ENCODE results near the gene WBP2NL. TPM values are rescaled to one million over a fixed set of nuclear protein-coding genes. Genes with fewer than 3 reads are reported as not detected.

Gene WBP2NL, protein sequence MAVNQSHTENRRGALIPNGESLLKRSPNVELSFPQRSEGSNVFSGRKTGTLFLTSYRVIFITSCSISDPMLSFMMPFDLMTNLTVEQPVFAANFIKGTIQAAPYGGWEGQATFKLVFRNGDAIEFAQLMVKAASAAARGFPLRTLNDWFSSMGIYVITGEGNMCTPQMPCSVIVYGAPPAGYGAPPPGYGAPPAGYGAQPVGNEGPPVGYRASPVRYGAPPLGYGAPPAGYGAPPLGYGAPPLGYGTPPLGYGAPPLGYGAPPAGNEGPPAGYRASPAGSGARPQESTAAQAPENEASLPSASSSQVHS
- total RNA-seq (2022; extraction: Qiagen RNA extraction; ENCODE audit: low read depth): 0.14 to 0.17 TPM (median 0.15 TPM) in 3 of 5 replicates, not detected in the others

DNA sequence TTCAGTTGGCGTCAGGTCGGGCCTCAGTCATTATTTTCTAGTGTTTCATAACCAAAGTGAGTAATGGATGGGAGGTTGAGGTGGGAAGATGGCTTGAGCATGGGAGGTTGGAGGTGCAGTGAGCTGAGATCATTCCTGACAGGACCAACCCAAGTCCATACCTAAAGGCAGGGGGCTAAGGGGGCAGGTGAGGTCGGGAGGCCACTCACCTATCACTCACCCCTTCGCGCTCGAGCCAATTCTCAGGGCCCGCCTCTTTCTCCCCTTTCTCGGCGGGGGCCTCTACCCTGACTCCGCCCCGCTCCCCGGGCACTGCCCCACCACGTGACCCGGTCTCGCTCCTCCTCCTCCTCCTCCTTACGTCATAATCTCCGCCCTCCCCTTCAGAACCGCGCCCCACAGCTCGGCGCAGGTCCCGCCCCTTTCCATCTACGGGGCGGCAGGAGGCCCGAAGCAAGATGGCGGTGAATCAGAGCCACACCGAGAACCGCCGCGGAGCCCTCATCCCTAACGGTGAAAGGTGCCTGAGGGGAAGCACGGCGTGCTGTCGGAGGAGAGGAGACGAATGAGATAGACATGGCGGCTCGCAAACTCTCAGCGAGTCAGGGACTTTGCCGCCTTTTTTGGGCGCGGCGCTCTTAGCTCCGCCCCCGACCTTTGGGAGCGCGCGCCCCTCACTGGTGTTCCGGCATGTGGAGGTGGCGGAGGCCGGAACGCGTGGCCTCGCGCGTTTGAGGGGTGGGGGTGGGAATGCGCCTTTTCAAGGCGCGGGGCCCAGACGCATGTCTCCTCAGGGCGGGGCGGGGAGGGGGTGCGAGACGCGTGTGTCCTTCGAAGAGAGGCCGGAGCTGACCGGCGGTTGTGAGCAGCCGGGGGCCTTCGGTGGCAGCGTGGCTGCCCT, at the start of gene WBP2NL:
WBP2NL (plus strand) TSS at position 428 of the 901 bp plus-strand sequence; CDS start at position 459, 31 bp downstream.

DNA sequence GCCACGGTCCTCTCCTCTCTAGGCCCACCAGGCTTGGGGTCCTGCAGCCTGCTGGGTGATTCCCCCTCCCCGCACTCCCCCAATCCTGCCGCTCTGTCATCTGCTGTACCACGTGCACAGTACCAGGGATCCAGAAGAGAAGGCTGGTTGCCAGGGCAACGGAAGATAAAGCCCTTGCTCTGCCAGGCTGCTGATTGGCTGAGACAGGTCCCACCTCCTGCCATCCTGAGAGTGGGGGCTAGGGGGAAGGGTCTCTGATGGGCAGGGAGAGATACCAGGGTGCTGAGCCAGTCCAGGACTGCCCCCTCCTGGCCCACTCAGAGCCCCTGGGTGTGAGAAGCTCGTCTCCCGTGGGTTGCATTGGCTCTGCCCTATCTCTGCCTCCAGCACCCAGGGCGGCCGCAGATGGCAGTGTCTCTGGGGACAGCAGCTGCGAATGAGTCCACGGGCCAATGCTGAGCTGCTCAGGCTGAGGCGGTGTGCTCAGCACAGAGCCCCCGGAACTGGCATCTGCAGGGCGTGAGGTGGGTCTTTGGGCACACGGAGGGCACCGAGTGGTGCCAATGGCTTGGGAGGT, 46.6 kb upstream of the WBP2NL start, which contains the start of gene SMIM45:
SMIM45 (plus strand) TSS at position 253 of the 577 bp plus-strand sequence.

DNA sequence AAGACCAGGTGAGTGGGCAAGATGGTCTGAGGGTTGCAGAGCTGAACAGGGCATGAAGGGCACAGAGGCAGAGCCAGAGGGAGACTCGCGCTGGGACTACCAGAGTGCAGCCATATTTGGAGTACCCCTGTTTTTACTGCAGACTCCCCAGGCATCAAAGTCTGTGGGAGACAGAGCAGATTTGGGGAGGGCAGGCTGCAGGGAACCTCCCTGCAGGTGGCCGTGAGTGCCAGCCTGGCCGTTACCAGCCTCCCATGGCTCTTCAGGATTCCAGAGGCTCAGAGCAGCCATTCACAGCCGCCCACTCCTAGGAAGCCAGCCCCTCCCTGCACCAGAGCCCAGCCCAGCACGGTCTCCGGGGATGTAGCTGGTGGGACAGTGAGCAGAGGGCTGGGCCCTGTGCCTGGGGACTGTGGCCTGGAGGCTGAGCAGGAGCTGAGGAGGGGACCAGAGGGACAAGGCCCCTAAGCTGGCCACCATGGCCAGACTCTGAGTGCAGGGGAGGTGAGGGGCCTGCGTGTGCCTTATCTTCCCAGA, 29.4 kb upstream of the WBP2NL start, which contains the start of gene SEPTIN3:
SEPTIN3 (plus strand) TSS at position 334 of the 537 bp plus-strand sequence. CDS start 2,050 bp downstream, outside the sequence.

DNA sequence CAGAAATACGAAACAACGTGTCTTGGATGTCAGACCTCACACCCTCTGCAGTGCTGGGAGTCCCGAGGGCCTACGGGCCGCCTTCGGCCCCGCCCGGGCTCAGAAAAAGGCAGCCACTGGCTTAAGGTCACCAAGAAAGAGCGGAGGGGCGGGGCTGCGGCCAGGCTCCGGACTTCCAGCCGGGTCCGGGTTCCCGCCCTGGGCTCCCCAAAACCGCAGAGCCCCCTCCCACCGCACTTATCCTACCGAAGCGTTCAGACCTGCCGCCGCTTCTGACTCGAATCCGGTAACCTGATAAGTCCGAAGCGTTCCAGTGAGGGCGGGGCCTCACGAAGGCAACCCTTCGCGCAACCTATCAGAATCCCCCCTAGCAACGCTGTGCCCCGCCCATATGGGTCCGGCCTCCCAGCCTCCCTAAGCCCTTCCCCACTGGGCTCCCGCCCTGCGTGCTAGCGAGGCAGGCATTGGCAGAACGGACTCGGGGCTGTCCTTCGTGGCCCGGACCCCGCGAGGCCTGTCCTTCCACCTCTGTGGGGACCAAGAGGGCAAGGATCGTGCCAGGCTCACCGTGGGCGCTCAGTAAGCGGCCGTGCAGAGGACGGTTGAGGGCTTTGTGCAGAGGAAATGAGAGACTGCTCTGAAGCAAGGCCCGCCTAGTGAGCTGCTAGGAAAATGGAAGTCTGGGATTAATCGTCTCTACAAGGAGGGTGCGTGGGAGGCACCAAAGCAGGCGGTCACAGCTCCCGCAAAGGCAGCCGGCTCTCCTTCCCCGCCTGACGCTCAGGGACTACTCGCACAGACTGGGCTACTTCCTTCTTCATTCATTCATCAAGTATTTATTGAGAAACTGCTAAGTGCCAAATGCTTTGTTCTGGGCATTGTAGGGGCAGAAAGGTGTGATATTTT, 72.2 kb downstream of the WBP2NL start, which contains the start of gene NAGA:
NAGA (minus strand) TSS at position 296 of the 906 bp plus-strand sequence. CDS start 515 bp downstream, outside the sequence.

DNA sequence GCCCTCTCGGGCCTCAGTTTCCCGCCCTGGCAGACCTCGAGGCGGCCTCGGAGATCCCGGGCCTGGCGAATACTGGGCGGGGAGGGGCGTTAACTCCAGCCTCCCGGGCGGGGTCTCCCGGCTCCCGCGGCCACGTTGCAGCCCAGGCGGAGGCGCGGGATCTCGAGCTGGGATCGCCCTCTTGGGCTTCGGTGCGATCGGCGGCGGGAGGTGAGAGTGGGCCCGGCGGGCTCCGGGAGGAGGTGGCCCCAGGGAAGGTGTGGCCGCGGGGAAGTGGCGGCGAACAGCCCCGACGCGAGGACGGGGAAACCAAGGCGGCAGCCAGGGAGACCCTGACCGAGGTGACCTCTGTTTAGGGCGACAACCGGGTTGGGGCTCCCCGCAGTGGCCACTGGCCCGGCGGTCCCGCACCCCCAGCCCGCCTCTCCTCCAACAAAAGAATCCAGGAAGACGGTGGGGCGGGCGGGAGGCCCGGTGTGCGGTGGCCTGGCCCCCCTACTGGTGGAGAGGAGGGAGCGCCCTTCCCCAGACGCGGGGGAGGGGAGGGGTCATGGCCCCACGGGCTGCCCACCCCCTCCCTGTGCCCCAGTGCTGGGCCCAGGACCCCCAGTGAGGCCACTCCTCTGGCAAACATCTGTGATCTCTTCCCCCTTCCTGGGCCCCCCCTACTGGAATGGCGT, 75.7 kb downstream of the WBP2NL start, which contains the start of gene PHETA2:
PHETA2 (plus strand) TSS at position 117 of the 680 bp plus-strand sequence. CDS start 3,046 bp downstream, outside the sequence.

Other genes with a start within 250 kb of the WBP2NL start
- gene CCDC134, start 198.1 kb upstream of the WBP2NL start, total RNA-seq (2022; extraction: Qiagen RNA extraction; ENCODE audit: low read depth): 3.5 to 5.2 TPM (median 4.4 TPM) in 5 replicates
- gene SREBF2, start 165.7 kb upstream of the WBP2NL start, total RNA-seq (2022; extraction: Qiagen RNA extraction; ENCODE audit: low read depth): 26.0 to 32.1 TPM (median 31.0 TPM) in 5 replicates
- 0.14 to 0.38 TPM (median 0.21 TPM) in 4 of 5 replicates, not detected in the other for gene SHISA8, start 83.7 kb upstream of the WBP2NL start, total RNA-seq (2022; extraction: Qiagen RNA extraction; ENCODE audit: low read depth)
- 0.14 to 0.31 TPM (median 0.19 TPM) in 5 replicates for gene TNFRSF13C, start 72.0 kb upstream of the WBP2NL start, total RNA-seq (2022; extraction: Qiagen RNA extraction; ENCODE audit: low read depth)
- 31.5 to 39.1 TPM (median 36.7 TPM) in 5 replicates for gene CENPM, start 51.6 kb upstream of the WBP2NL start, total RNA-seq (2022; extraction: Qiagen RNA extraction; ENCODE audit: low read depth)
- gene SEPTIN3, start 29.3 kb upstream of the WBP2NL start, total RNA-seq (2022; extraction: Qiagen RNA extraction; ENCODE audit: low read depth): 1.2 to 1.7 TPM (median 1.3 TPM) in 5 replicates
- gene NAGA, start 72.0 kb downstream of the WBP2NL start, total RNA-seq (2022; extraction: Qiagen RNA extraction; ENCODE audit: low read depth): 7.0 to 7.9 TPM (median 7.6 TPM) in 5 replicates
- gene PHETA2, start 75.5 kb downstream of the WBP2NL start, total RNA-seq (2022; extraction: Qiagen RNA extraction; ENCODE audit: low read depth): not detected in 5 replicates
- 28.3 to 43.2 TPM (median 40.9 TPM) in 5 replicates for gene SMDT1, start 80.9 kb downstream of the WBP2NL start, total RNA-seq (2022; extraction: Qiagen RNA extraction; ENCODE audit: low read depth)
- gene NDUFA6, start 92.0 kb downstream of the WBP2NL start, total RNA-seq (2022; extraction: Qiagen RNA extraction; ENCODE audit: low read depth): 63.8 to 70.3 TPM (median 66.2 TPM) in 5 replicates
- 0.13 to 0.66 TPM (median 0.38 TPM) in 5 replicates for gene CYP2D6, start 132.0 kb downstream of the WBP2NL start, total RNA-seq (2022; extraction: Qiagen RNA extraction; ENCODE audit: low read depth)